Coronary artery (tissue), 2 donors: ENCODE data around the gene KISS1.

Source experiments
- DNase-seq: peaks from one replicate; pipeline ENCODE4 v3.0.0-alpha.2; 2017; ENCODE audit warnings: low spot score
- H3K27ac ChIP-seq, 2 donors: fragments of 200-600 bp; sonication (generic); one replicate each; pipeline ENCODE4 v1.5.1; 2016 to 2019
- H3K4me3 ChIP-seq: fragments of 200-600 bp; sonication (generic); 2 replicates; pipeline ENCODE4 v1.5.1; 2016; ENCODE audit warnings: mild to moderate bottlenecking, moderate library complexity
- TF ChIP-seq, protein P1 (sequence below): fragments of 200-600 bp; sonication (generic); IDR thresholded peaks from one replicate; pipeline ENCODE4 v1.5.1; 2019; ENCODE audit warnings: antibody characterized with exemption

KISS1 gene

DNA sequence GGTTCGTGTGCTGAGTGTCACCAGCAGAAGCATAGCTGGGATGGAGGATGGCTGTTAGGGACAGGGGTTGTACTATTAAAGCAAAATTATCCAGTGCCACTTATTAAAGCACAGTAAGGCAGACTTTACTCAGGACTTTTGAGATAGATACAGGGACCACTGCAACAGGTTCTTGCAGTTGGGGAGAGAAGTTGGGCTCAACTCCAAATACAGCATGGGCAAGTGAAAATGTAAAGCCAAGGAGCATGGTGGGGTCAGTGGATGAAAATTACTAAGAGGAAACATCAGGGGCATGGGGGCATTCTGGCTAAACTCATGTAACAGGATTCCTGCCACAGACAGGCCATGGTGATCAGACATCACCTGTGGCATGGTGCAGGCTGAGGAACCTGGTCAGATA lies 15.2 kb downstream of the KISS1 start:
- no peak overlapping the region for H3K27ac ChIP-seq
- DNase-seq: no peak
- no peak overlapping the region for H3K4me3 ChIP-seq
- TF ChIP-seq, protein P1, sequence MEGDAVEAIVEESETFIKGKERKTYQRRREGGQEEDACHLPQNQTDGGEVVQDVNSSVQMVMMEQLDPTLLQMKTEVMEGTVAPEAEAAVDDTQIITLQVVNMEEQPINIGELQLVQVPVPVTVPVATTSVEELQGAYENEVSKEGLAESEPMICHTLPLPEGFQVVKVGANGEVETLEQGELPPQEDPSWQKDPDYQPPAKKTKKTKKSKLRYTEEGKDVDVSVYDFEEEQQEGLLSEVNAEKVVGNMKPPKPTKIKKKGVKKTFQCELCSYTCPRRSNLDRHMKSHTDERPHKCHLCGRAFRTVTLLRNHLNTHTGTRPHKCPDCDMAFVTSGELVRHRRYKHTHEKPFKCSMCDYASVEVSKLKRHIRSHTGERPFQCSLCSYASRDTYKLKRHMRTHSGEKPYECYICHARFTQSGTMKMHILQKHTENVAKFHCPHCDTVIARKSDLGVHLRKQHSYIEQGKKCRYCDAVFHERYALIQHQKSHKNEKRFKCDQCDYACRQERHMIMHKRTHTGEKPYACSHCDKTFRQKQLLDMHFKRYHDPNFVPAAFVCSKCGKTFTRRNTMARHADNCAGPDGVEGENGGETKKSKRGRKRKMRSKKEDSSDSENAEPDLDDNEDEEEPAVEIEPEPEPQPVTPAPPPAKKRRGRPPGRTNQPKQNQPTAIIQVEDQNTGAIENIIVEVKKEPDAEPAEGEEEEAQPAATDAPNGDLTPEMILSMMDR: no peak

DNA sequence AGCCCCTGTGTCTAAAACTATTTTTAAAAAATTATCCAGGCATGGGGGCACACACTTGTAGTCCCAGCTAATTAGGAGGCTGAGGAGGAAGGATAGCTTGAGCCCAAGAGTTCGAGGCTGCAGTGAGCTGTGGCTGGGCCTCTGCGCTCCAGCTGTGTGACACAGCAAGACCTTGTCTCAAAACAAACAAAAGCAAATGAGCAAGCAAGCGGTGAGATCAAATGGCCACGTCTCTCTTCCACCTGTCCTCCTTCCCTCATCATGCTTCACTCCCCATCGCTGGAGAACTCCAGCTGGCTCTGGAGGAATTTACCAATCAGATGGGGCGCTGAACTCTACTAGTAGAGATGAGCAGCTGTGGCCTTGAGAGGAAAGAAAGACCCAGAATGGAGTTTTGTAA lies 16.2 kb downstream of the KISS1 start:
- Histone ChIP-seq H3K4me3 (no peak overlapping the region), H3K27ac (no peak overlapping the region)
- no peak for DNase-seq
- TF ChIP-seq, protein P1: no peak

DNA sequence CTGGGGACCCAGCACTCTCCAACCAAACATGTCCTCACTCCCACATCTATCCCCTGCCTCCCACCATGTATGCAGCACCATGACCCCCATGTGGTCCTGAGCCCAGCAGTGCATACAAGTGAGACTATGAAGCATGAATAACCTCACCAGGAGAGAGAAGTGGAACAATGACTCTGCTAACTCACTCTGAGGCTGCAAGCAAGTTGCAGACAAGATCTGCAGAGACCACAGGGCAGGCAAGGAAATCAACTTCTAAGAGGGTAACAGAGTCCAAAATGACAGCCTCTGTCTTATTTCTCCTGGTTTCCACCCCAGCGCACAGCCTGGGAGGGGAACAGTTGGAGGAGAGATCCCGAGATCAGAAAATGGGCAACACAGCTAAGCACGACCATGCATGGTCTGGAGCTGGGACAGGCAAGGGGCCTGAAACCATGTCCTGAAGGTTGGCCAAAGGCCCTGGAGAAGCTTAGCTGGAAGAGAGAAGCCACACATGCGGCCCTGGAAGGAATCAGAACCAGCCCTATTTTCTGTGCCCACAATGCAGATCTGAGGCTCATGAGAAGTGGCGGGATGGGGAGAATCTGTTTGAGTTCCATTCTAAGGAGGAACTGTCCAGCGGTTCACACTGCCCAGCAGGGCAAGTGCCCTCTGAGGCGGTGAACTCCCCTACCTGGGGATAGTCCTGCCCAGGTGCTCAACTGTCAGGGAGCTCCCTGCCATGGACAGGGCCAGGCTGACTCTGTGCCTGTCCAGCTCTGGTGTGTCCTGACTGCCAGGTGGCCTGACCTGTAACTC lies 17.6 kb downstream of the KISS1 start:
- Histone ChIP-seq H3K4me3 (no peak overlapping the region), H3K27ac (no peak overlapping the region)
- DNase-seq: no peak
- TF ChIP-seq, protein P1: no peak

DNA sequence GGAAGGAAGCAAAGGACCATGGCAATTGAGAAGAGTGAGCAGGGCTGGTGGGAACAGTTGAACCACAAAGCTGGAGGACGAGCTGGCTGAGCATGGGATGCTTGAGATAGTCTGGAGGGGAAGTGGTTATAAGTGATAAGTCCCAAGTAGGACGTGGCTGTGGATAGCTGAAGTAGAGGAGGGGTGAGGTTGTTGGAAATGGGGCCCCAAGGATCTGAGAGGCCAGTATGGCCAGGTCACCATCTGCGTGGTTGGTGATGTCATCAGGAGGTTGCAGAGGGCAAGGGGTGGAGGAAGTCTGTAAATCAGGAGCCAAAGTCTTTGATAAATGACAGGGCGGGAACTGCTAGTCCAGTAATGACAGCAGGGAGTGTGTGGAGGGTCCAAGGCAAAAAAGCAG lies 19.2 kb downstream of the KISS1 start:
- H3K4me3 ChIP-seq: no peak overlapping the region
- no peak overlapping the region for H3K27ac ChIP-seq
- TF ChIP-seq, protein P1: no peak
- no peak for DNase-seq

DNA sequence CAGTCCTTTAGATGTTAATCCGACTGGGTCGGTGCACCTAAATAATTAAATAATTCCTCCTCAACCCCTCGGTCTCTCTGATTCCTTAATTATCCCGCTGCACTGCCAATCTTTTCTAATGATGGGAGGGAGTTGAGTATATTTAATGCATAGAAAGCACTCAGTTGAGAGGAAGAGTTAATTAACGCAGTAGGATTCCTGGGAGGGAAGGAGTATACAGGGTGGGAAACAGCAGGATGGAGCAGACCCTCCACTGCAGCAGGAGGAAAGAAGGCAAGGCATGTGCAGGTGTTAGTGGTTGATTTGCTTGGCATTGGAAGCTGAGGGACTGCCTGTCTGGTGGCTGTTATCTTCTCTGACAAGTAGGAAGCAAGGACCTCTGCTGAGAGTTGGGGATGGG lies 20.2 kb downstream of the KISS1 start:
- Histone ChIP-seq H3K27ac (no peak overlapping the region), H3K4me3 (no peak overlapping the region)
- TF ChIP-seq, protein P1: no peak
- no peak for DNase-seq

DNA sequence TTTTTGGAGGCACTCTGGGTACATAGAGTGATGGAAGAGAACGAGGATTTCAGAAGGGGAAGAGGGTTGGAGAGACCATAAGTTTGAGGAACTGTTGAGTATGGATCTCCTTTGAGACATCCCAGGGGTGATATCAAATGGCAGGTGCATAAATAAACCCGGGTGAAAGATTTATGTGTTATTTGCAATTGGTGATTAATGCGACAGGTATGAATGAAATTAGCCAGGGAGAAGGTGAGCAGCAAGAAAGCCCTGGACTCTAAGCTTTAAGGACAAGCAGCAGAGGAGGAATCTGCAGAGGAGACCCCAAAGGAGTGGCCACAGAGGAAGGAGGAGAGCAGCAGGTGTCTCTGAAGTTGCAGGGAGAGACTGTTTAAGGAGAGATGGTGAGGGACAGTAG lies 21.3 kb downstream of the KISS1 start:
- Histone ChIP-seq H3K27ac (no peak overlapping the region), H3K4me3 (no peak overlapping the region)
- TF ChIP-seq, protein P1: no peak
- DNase-seq: no peak

DNA sequence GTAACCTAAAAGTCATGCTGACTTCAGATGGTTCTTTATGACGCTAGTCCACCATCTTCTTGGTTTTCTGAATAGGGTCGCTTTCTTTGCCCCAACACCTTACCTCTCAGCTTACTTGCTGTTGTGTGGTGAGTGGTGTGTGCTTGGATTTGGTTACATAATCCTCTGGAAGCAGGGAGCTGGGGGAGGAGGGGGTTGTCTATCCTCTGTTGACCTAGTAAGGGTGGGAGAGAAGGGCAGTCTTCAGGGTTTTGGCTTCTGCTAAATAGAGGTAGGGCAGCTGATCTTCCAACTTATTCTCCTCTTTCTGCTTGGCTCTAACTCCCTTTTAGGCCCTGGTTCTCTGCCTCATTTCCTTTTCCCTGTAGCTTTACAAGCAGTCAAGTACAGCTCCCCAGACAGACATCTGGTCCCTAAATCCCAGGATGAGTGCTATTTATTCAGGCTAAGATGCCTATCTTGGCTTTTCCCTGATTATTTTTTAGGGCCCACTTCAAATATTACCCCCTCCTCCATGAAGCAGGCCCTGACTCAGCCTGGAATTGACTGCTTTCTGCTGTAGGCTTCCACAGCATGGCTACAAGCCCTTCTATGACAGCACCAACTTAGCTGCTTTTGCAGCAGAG lies 23.8 kb downstream of the KISS1 start:
- H3K4me3 ChIP-seq: no peak overlapping the region
- no peak overlapping the region for H3K27ac ChIP-seq
- no peak for DNase-seq
- TF ChIP-seq, protein P1: no peak
